CMK (cell line): Measurements from ENCODE around the gene HBA1.
"Not testable (repeated sequence)": the region's sequence is repeated elsewhere in the genome, so short reads cannot be mapped to it uniquely, and the experiment has no call there.

Experiments
- DNase-seq: peaks from one replicate; pipeline ENCODE4 v3.0.0-alpha.2; 2010; ENCODE audit warnings: low read depth

HBA1 gene

GRCh38 chr16:175011-175949 lies 1.2 kb upstream of the HBA1 start:
- DNase-seq: no peak

GRCh38 chr16:176006-176405 lies 474 bp upstream of the HBA1 start:
- not testable (repeated sequence) for DNase-seq

- DNase-seq: no peak
Observed at GRCh38 chr16:177394-177822, 928 bp downstream of the HBA1 start.

DNA sequence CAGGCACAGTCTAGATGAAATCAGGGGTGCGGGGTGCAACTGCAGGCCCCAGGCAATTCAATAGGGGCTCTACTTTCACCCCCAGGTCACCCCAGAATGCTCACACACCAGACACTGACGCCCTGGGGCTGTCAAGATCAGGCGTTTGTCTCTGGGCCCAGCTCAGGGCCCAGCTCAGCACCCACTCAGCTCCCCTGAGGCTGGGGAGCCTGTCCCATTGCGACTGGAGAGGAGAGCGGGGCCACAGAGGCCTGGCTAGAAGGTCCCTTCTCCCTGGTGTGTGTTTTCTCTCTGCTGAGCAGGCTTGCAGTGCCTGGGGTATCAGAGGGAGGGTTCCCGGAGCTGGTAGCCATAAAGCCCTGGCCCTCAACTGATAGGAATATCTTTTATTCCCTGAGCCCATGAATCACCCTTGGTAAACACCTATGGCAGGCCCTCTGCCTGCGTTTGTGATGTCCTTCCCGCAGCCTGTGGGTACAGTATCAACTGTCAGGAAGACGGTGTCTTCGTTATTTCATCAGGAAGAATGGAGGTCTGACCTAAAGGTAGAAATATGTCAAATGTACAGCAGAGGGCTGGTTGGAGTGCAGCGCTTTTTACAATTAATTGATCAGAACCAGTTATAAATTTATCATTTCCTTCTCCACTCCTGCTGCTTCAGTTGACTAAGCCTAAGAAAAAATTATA lies 1.6 kb downstream of the HBA1 start:
- DNase-seq: no peak

DNA sequence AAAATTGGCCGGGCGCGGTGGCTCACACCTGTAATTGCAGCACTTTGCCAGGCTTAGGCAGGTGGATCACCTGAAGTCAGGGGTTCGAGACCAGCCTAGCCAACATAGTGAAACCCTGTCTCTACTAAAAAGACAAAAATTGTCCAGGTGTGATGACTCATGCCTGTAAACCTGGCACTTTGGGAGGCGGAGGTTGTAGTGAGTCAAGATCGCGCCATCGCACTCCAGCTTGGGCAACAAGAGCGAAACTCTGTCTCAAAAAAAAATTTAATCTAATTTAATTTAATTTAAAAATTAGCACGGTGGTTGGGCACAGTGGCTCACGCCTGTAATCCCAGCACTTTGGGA lies 2.2 kb downstream of the HBA1 start:
- DNase-seq: no peak

DNA sequence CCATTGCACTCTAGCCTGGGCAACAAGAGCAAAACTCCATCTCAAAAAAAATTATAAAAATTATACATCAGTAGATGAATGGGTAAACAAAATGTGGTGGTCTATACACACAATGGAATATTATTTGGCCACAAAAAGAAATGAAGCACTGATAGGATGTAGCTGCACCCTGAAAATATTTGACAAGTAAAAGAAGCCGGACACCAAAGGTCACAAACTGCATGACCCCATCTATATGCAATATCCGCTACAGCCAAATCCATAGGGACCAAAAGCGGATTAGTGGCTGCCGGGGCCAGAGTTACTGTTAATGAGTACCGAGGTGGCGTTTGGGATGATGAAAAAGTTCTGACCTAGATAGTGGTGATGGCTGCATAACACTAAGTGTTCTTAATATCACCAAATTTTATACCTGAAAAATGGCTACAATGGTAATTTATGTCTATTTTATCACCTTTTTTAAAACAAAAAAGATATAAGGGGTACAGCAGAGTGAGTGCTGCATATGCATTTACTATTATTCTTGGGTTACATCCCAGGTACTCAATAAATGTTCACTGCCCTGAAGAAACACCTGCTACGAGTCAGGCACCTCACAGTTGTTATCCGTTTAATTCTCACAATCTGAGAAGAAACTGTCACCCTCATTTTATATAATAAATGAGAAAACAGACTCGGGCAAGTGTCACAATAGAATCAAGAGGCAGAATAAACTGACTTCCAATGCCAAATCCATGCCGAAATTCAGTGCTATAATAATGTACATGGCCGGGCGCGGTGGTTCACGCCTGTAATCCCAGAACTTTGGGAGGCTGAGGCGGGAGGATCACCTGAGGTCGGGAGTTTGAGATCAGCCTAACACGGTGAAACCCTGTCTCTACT lies 3.0 kb downstream of the HBA1 start:
- no peak for DNase-seq

- DNase-seq: no peak
Observed at GRCh38 chr16:180101-180675, 3.7 kb downstream of the HBA1 start, which contains the start of gene HBQ1. Gene HBQ1, plus strand, starts transcription at chr16:180459. Its CDS starts 28 bp downstream, at chr16:180487.

GRCh38 chr16:180681-181564 lies 4.4 kb downstream of the HBA1 start:
- DNase-seq: no peak

DNA sequence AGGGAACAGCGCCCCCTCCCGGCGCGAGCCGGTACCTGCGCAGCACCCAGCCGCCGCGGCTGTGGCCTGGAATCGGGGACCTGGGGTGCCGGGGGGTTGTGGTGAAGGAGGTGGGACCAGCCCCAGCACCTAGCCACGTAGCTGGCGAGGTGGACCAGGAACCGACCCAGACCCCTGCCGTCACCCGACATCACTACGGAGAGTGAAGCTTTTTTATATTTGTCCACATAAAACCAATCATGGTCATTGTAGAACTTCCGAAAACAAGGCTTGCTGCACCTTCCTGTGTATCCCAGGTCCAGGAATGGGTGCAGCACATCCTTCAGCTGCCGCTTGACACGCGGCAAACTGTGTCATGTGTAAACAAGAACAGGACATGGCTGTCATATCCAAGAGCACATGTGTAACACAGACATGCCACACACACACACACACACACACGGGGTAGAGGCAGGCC lies 5.1 kb downstream of the HBA1 start:
- DNase-seq: no peak

GRCh38 chr16:183005-183404 lies 6.5 kb downstream of the HBA1 start:
- no peak for DNase-seq

DNA sequence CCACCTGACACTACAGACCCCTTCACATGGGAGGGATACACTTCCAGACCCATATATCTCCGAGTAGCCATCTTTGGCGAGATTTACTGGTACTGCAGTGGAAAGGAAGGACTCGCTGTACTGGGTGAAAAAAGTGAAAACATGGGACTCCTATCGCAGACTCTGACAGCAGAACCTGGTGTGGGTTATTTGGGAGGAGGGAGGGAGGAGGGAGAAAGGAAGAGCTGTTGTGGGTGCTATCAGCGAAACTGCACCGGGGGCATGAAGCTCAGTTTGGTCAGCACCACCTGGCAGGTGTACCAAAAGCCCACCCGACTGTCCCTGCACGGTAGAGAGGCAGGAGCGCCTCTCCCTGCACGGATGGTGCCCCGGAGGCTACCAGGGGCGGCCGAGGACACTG lies 8.7 kb downstream of the HBA1 start:
- no peak for DNase-seq

DNA sequence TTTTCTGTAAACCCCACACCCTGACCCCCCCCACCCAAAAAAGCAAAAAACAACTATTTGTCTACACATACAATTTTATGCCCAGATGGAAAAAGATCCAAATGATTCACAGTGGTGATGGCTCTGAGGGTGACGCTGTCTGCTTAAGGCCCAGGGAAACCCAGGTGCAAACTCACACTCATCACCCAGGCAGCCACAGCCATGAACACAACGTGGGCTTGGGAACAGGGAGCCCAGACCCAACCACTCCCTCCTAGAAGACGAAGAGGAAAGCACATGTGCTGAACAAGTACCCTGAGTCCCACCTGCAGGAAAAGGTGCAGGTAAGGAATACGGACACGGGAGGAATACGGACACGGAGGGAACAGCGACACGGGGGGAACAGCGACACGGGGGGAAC lies 9.2 kb downstream of the HBA1 start:
- DNase-seq: no peak

DNA sequence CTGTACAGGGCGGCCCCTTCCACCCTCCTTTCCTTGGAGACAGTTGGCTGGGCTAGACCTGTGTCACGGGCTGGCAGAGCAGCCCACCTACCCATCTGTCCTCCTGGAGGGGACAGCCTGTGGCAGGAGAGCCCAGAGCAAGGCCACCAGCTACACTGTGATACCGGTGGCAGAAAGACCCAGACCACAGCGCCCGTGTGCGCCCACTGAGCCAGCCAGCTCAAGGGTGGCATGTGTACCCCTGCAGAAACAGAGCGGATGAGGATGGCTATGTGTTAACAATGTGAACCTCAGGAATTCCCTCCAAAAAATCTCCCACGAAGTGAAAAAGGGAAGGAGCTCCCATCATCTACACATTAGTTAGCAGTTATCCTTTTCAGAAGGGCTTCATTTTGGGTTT lies 10.8 kb downstream of the HBA1 start:
- DNase-seq: no peak

GRCh38 chr16:188674-189073 lies 12.2 kb downstream of the HBA1 start:
- DNase-seq: no peak

DNA sequence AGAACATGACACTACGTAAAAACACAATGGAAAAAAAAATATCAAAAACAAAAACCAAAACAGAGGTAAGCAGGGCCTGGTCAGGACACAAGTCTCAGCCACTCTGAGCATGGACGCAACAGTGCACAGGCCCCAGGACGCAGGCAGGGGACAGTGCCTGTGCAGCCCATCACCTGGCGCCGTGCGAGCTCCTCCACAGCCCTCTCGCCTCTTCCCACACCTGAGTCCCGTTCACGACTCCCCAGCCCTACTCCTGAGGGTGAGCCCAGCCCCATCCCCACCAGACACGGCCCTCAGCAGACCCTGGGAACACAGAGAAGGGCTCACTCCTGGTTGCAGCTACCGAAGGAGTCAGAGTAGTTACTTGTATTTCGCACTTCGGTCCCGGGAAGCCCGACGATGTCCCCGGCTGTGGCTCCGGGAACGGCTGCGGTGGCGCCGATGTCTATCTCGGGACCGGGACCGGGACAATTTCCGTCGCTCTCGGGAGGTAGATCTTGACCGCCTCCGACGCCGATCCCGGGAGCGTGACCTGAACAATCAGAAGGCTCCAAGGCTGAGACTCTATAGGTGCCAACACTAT lies 13.2 kb downstream of the HBA1 start:
- DNase-seq: no peak

GRCh38 chr16:191831-192230 lies 15.4 kb downstream of the HBA1 start:
- DNase-seq: no peak

- DNase-seq: no peak
Observed at GRCh38 chr16:192686-193085, 16.2 kb downstream of the HBA1 start.

- no peak for DNase-seq
Observed at GRCh38 chr16:193441-193840, 17.0 kb downstream of the HBA1 start.

DNA sequence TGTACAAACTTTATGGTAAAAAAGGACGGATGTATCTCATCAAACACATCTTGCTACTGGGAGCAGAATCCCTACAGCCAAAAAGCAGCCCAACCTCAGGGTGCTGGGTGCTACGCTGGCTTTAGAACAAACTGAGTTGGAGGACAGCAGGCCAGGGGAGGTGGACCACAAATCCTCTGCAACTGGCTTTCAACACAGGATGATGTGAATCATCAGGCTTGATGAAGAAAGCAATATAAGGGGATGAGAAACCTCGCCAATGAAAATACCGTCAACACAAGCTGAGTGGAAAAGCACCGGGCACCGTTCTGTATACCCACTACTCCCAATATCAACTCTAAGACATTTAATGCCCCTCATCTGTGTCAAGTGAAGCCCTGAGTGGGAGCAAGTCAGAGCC lies 18.0 kb downstream of the HBA1 start:
- DNase-seq: no peak

DNA sequence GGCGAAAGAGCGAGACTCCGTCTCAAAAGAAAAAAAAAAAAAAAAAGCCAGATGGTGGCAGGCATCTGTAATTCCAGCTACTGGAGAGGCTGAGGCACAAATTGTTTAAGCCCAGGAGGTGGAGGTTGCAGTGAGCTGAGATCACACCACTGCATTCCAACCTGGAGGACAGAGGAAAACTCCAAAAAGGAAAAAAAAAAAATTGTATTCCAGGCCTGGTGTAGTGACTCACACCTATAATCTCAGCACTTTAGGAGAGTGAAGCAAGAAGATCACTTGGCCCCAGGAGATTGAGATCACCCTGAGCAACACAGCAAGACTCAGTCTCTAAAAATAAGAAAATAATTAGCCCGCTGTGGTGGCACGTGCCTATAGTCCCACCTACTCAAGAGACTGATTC lies 23.9 kb downstream of the HBA1 start:
- DNase-seq: no peak

DNA sequence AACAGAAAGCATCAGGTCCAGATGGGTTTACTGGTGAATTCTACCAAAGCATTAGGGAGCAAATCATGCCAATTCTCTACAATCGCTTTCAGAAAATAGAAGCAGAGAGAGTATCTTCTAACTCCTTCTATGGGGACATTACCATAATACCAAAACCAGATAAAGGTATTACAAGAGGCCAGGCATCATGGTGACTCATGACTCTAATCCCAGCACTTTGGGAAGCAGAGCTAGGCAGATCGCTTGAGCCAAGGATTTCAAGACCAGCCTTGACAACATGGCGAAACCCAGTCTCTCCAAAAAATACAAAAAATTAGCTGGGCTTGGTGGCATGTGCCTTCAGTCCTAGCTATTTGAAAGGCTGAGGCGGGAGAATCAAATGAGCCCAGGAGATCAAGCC lies 26.8 kb downstream of the HBA1 start:
- no peak for DNase-seq
